Activated CD8-positive, alpha-beta memory T cell treated with anti-CD3 and anti-CD28 coated beads, Interleukin-2, amount 10 ng/mL, durations not matched to agents 7 days and 5 days (primary cell): ENCODE measurements around the gene ABL1. TPM values are rescaled to one million over a fixed set of nuclear protein-coding genes. Genes with fewer than 3 reads are reported as not detected.

Experiments
- ATAC-seq: fragments of 150-1000 bp; cut with Tn5 transposase; one replicate; pipeline ENCODE4 v1.10.0; 2021; ENCODE audit warnings: moderate library complexity
- CTCF ChIA-PET: fragments of 350-600 bp; sonication (Branson Sonifier 250); formaldehyde crosslinking; loops from one replicate; lab custom pipeline; 2021; ENCODE audit warnings: antibody characterized with exemption; lab: Charles Lee
- DNase-seq: peaks from one replicate; pipeline ENCODE4 v3.0.0-alpha.2; 2020
- H3K27ac Mint-ChIP-seq: one replicate; pipeline ENCODE4 v1.8.0; 2021; ENCODE audit warnings: mild to moderate bottlenecking, mixed read lengths
- H3K27me3 Mint-ChIP-seq: one replicate; pipeline ENCODE4 v1.8.0; 2021; ENCODE audit warnings: mixed read lengths
- H3K36me3 Mint-ChIP-seq: one replicate; pipeline ENCODE4 v1.8.0; 2021; ENCODE audit warnings: mild to moderate bottlenecking, mixed read lengths
- H3K4me1 Mint-ChIP-seq: one replicate; pipeline ENCODE4 v1.8.0; 2021; ENCODE audit warnings: mixed read lengths
- H3K4me3 Mint-ChIP-seq: one replicate; pipeline ENCODE4 v1.8.0; 2021; ENCODE audit warnings: mild to moderate bottlenecking, moderate library complexity, mixed read lengths
- H3K9me3 Mint-ChIP-seq: one replicate; pipeline ENCODE4 v1.8.0; 2022; ENCODE audit warnings: low read depth, mixed read lengths
- total RNA-seq, 2 experiments: library from RNA; stranded (reverse); gene quantifications; one replicate each; pipeline ENCODE4 v1.2.3, GENCODE V29; 2021

ABL1 gene
- total RNA-seq, 2 experiments from 2014 or later = 34.0 to 36.2 TPM

GRCh38 chr9:130895481-130896232 is 60.6 kb downstream of the ABL1 start:
- Mint-ChIP-seq H3K36me3 (no peaks in the 10 kb centered on the region), H3K9me3 (no peaks in the 10 kb centered on the region), H3K4me3 (no peak overlapping the region), H3K27me3 (no peaks in the 10 kb centered on the region), H3K4me1 (no peaks in the 10 kb centered on the region), H3K27ac (no peak overlapping the region)
- DNase-seq (no peak), ATAC-seq (no peak)
- CTCF ChIA-PET = no interaction called here

- Mint-ChIP-seq H3K4me3 (no peak within 1 kb of the TSS), H3K27ac (no peak within 1 kb of the TSS), H3K9me3 (no peaks in the 10 kb centered on the region), H3K36me3 (no peaks in the 10 kb centered on the region), H3K4me1 (no peaks in the 10 kb centered on the region), H3K27me3 (no peaks in the 10 kb centered on the region)
- DNase-seq (no peak), ATAC-seq (no peak)
- CTCF ChIA-PET = no interaction called here
Measured at GRCh38 chr9:130896233-130897014, 61.4 kb downstream of the ABL1 start, which contains the start of gene QRFP. Gene QRFP, minus strand, starts transcription at chr9:130896812. Its CDS starts 2,974 bp downstream, at chr9:130893838.

DNA sequence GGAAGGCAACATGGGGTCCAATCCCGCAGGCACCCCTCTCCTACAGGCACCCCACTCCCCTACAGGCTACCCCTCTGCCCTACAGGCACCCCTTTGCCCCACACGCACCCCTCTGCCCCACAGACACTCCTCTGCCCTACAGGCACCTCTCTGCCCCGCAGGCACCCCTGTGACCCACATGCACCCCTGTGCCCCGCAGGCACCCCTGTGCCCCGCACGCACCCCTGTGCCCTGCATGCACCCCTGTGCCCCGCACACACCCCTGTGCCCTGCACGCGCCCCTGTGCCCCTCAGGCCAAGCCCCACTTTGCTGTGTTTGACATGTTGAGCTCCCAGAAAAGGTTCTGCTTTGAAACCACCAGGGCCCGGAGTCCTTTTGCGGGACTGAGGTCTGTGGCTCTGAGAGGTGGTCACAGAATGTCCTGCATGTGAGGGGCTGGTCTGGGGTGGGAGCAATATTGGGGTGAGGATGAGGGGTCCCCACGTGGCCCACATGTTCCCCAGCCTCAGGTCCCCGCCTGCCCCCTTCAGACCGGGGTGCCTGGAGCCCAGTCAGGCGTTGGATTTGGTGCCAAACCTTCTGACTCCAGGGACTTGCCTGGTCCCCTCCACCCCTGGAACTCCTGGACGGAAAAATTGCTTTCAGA is 62.2 kb downstream of the ABL1 start:
- CTCF ChIA-PET = no interaction called here
- H3K36me3 Mint-ChIP-seq = no peaks in the 10 kb centered on the region
- H3K27me3 Mint-ChIP-seq = no peaks in the 10 kb centered on the region
- ATAC-seq (no peak), DNase-seq (no peak)
- H3K4me1 Mint-ChIP-seq = no peaks in the 10 kb centered on the region
- no peak overlapping the region for H3K27ac Mint-ChIP-seq
- no peak overlapping the region for H3K4me3 Mint-ChIP-seq
- H3K9me3 Mint-ChIP-seq = no peaks in the 10 kb centered on the region

GRCh38 chr9:130897848-130898551 is 62.9 kb downstream of the ABL1 start:
- H3K27me3 Mint-ChIP-seq = no peaks in the 10 kb centered on the region
- CTCF ChIA-PET = no interaction called here
- DNase-seq = no peak
- H3K4me3 Mint-ChIP-seq = no peak overlapping the region
- ATAC-seq = no peak
- H3K36me3 Mint-ChIP-seq = no peaks in the 10 kb centered on the region
- no peaks in the 10 kb centered on the region for H3K4me1 Mint-ChIP-seq
- no peak overlapping the region for H3K27ac Mint-ChIP-seq
- H3K9me3 Mint-ChIP-seq = no peaks in the 10 kb centered on the region

DNA sequence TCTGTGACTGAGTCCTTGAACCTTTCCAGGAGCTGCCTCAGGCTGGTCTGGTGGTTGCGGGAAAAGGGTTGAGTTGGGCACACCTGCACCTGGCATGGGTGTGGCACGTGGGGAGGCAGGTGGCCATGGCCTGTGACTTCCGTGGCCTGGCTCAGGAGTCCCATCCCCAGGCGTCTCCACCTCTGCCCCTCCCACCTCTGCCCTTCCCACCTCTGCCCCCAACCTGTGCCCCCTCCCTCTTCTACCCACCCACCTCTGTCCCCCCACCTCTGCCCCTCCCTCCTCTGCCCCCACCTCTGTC is 63.4 kb downstream of the ABL1 start:
- H3K4me3 Mint-ChIP-seq = no peak overlapping the region
- DNase-seq = no peak

GRCh38 chr9:130899051-130899748 is 64.1 kb downstream of the ABL1 start:
- Mint-ChIP-seq H3K36me3 (no peaks in the 10 kb centered on the region), H3K4me3 (no peak overlapping the region), H3K27me3 (no peaks in the 10 kb centered on the region), H3K9me3 (no peaks in the 10 kb centered on the region), H3K27ac (no peak overlapping the region), H3K4me1 (no peaks in the 10 kb centered on the region)
- DNase-seq (no peak), ATAC-seq (no peak)
- CTCF ChIA-PET = no interaction called here

More for the DNA sequence above, 63.4 kb downstream of the ABL1 start:
- CTCF ChIA-PET = no interaction called here
- no peaks in the 10 kb centered on the region for H3K27me3 Mint-ChIP-seq
- ATAC-seq = no peak
- H3K9me3 Mint-ChIP-seq = no peaks in the 10 kb centered on the region
- no peaks in the 10 kb centered on the region for H3K4me1 Mint-ChIP-seq
- no peak overlapping the region for H3K27ac Mint-ChIP-seq
- no peaks in the 10 kb centered on the region for H3K36me3 Mint-ChIP-seq

DNA sequence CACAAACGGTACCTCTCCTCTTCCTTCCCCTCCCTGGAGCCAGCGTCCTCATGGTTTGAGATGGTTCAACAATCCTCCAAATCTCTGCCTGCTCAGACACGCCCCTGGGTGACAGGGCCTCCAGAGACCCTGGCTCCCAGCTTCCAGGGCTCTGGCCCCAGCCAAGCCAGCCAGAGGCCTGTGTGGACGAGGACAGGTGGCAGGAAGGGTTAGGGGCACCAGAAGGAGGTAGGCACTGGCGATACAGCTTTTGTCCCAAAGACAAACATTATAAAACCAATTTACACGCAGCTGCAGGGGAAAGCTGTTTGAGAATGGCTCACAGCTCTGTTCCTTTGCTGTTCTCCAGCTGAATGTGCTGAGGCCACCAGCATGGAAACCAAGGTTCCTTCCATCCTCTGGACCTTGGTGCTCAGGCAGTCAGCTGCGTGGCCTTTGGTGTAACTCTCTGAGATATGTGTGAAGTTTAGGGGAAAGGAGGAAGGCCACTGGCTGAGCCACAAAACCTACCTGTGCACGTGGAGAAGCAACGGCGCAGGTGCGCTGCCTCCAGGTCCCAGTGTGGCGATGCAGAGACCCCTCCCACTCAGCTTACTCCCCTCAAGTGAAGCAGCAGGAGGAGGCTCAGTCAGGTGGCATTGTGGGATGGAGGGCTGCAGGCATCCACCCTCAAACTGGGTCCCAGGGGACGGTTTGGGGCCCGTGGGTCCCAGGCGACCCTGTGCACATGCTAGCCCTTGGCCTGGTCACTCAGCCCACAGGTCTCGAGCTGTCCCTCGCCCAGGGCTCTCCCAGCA is 65.8 kb downstream of the ABL1 start:
- H3K36me3 Mint-ChIP-seq = no peaks in the 10 kb centered on the region
- H3K4me3 Mint-ChIP-seq = no peak overlapping the region
- H3K27me3 Mint-ChIP-seq = no peaks in the 10 kb centered on the region
- no peaks in the 10 kb centered on the region for H3K9me3 Mint-ChIP-seq
- DNase-seq = no peak
- CTCF ChIA-PET = no interaction called here
- no peak for ATAC-seq
- no peak overlapping the region for H3K27ac Mint-ChIP-seq
- H3K4me1 Mint-ChIP-seq = no peaks in the 10 kb centered on the region

GRCh38 chr9:130901498-130902203 is 66.6 kb downstream of the ABL1 start:
- no peak overlapping the region for H3K4me3 Mint-ChIP-seq
- CTCF ChIA-PET = no interaction called here

GRCh38 chr9:130902204-130903185 is 67.4 kb downstream of the ABL1 start:
- no peaks in the 10 kb centered on the region for H3K27me3 Mint-ChIP-seq
- no peaks in the 10 kb centered on the region for H3K9me3 Mint-ChIP-seq
- CTCF ChIA-PET = no interaction called here

More at GRCh38 chr9:130901498-130902203, 66.6 kb downstream of the ABL1 start:
- DNase-seq (no peak), ATAC-seq (no peak)
- Mint-ChIP-seq H3K27ac (no peak overlapping the region), H3K9me3 (no peaks in the 10 kb centered on the region), H3K27me3 (no peaks in the 10 kb centered on the region), H3K36me3 (no peaks in the 10 kb centered on the region), H3K4me1 (no peaks in the 10 kb centered on the region)

DNA sequence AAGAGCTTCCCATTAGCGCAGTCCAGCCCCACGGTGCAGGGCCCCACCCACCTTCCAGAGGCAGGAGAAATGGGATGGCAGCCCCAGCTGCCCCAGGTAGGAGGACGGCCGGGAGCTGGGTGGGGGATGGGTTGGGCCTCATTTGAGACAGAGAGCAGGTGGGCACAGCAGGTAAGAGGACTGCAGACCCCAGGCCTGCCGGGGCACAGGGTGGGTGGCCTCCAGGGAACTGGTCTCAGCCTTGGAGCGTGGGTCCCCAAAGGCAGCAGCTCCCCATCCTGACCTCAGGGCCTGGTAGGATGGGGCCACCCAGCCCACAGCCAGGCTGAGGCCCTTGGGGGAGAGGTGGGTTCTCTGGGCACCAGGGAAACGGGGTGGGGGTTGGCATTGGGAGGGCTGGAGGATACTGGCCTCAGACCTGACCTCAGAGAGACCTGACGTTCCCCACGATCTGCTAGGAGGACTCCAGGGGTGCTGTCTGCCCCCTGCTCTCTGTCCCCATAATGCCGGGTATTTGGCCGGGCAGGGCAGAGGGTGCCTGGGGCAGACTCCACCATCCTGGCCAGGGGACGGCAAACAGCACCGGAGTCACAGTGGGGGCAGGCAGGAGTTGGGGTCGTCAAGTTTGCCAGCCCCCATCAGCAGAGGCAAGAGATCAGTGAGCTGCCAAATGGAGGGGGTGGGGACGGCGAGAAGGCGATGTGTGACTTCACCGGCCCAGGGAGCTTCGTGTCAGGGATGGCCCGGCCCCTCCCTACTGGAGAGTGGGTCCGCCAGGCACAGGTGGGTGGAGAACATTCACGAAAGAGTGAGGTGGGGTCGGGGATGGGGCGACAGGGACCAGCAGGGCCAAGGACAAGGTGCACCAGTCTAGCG is 68.4 kb downstream of the ABL1 start:
- Mint-ChIP-seq H3K27me3 (peaks cover 4% of the 10 kb centered on the region), H3K4me1 (no peaks in the 10 kb centered on the region)

More at GRCh38 chr9:130902204-130903185, 67.4 kb downstream of the ABL1 start:
- no peaks in the 10 kb centered on the region for H3K4me1 Mint-ChIP-seq
- H3K27ac Mint-ChIP-seq = no peak overlapping the region
- DNase-seq = no peak
- no peak overlapping the region for H3K4me3 Mint-ChIP-seq
- no peaks in the 10 kb centered on the region for H3K36me3 Mint-ChIP-seq
- ATAC-seq = no peak

More for the DNA sequence above, 68.4 kb downstream of the ABL1 start:
- no peaks in the 10 kb centered on the region for H3K36me3 Mint-ChIP-seq
- H3K9me3 Mint-ChIP-seq = no peaks in the 10 kb centered on the region
- H3K27ac Mint-ChIP-seq = no peak overlapping the region
- no peak for DNase-seq
- H3K4me3 Mint-ChIP-seq = no peak overlapping the region
- CTCF ChIA-PET = interaction anchor here (0.5 kb wide), 1 partner anchor 84 kb away, joined by 3 read pairs; no protein-coding TSS in a partner anchor
- ATAC-seq = no peak
